ENCODE data around the gene AP2A2. TPM values are rescaled to one million over a fixed set of nuclear protein-coding genes. Genes with fewer than 3 reads are reported as not detected.

The AP2A2 gene
- total RNA-seq, 1 donor from 2014 or later: 17.7 TPM

GRCh38 chr11:921921-922678, 3.6 kb upstream of the AP2A2 start:
- H3K27me3 ChIP-seq (ENCODE audit: control insufficient read depth in 3 of 3, insufficient read depth in 3 of 3, low read length in 3 of 3): no peaks in the 10 kb centered on the region

GRCh38 chr11:923691-924405, 1.8 kb upstream of the AP2A2 start:
- no peaks in the 10 kb centered on the region for H3K27me3 ChIP-seq (ENCODE audit: control insufficient read depth in 3 of 3, insufficient read depth in 3 of 3, low read length in 3 of 3)
- H3K4me1 ChIP-seq (ENCODE audit: control insufficient read depth in 3 of 3, insufficient read depth in 3 of 3, low read length in 3 of 3): peaks cover 20 to 26% (median 22%) of the 10 kb centered on the region in 3 donors
- no peak overlapping the region for H3K9ac ChIP-seq (ENCODE audit: low read depth in 1 of 3, low read length in 3 of 3)
- peaks cover 0 to 3% (median 0%) of the 10 kb centered on the region in 3 donors for H3K36me3 ChIP-seq (ENCODE audit: control insufficient read depth in 3 of 3, insufficient read depth in 3 of 3, low read length in 3 of 3)
- H3K9me3 ChIP-seq (ENCODE audit: control insufficient read depth in 3 of 3, low read length in 3 of 3): no peaks in the 10 kb centered on the region
- H3K27ac ChIP-seq (ENCODE audit: low read depth, low read length): no peak overlapping the region
- H3K4me3 ChIP-seq (ENCODE audit: low read length in 3 of 3): no peak overlapping the region

More at GRCh38 chr11:921921-922678, 3.6 kb upstream of the AP2A2 start:
- peaks cover 0 to 2% (median 0%) of the 10 kb centered on the region in 3 donors for H3K36me3 ChIP-seq (ENCODE audit: control insufficient read depth in 3 of 3, insufficient read depth in 3 of 3, low read length in 3 of 3)
- H3K4me3 ChIP-seq (ENCODE audit: low read length in 3 of 3): no peak overlapping the region
- H3K4me1 ChIP-seq (ENCODE audit: control insufficient read depth in 3 of 3, insufficient read depth in 3 of 3, low read length in 3 of 3): peaks cover 11 to 13% (median 11%) of the 10 kb centered on the region in 3 donors
- no peaks in the 10 kb centered on the region for H3K9me3 ChIP-seq (ENCODE audit: control insufficient read depth in 3 of 3, low read length in 3 of 3)
- H3K27ac ChIP-seq (ENCODE audit: low read depth, low read length): no peak overlapping the region
- no peak overlapping the region for H3K9ac ChIP-seq (ENCODE audit: low read depth in 1 of 3, low read length in 3 of 3)

- H3K36me3 ChIP-seq (ENCODE audit: control insufficient read depth in 3 of 3, insufficient read depth in 3 of 3, low read length in 3 of 3): peaks cover 0 to 3% (median 0%) of the 10 kb centered on the region in 3 donors
- peak overlapping the region; percentile 62 for H3K27ac ChIP-seq (ENCODE audit: low read depth, low read length)
- H3K9me3 ChIP-seq (ENCODE audit: control insufficient read depth in 3 of 3, low read length in 3 of 3): no peaks in the 10 kb centered on the region
- H3K4me3 ChIP-seq (ENCODE audit: low read length in 3 of 3): no peak overlapping the region
- H3K9ac ChIP-seq (ENCODE audit: low read depth in 1 of 3, low read length in 3 of 3): peak overlapping the region in 1 of 3 donors; percentile 64
- H3K4me1 ChIP-seq (ENCODE audit: control insufficient read depth in 3 of 3, insufficient read depth in 3 of 3, low read length in 3 of 3): peaks cover 15 to 27% (median 23%) of the 10 kb centered on the region in 3 donors
- no peaks in the 10 kb centered on the region for H3K27me3 ChIP-seq (ENCODE audit: control insufficient read depth in 3 of 3, insufficient read depth in 3 of 3, low read length in 3 of 3)
Measured at GRCh38 chr11:924406-925157, 1.1 kb upstream of the AP2A2 start.

- Histone ChIP-seq H3K9ac (ENCODE audit: low read depth in 1 of 3, low read length in 3 of 3) (peak overlapping the region; percentile 43 to 64 (median 59)), H3K4me3 (ENCODE audit: low read length in 3 of 3) (peak overlapping the region; percentile 43 to 80 (median 70)), H3K27me3 (ENCODE audit: control insufficient read depth in 3 of 3, insufficient read depth in 3 of 3, low read length in 3 of 3) (no peaks in the 10 kb centered on the region), H3K4me1 (ENCODE audit: control insufficient read depth in 3 of 3, insufficient read depth in 3 of 3, low read length in 3 of 3) (peaks cover 15 to 27% (median 24%) of the 10 kb centered on the region in 3 donors), H3K9me3 (ENCODE audit: control insufficient read depth in 3 of 3, low read length in 3 of 3) (no peaks in the 10 kb centered on the region), H3K36me3 (ENCODE audit: control insufficient read depth in 3 of 3, insufficient read depth in 3 of 3, low read length in 3 of 3) (peaks cover 0 to 3% (median 0%) of the 10 kb centered on the region in 3 donors), H3K27ac (ENCODE audit: low read depth, low read length) (peak overlapping the region; percentile 62)
Measured at GRCh38 chr11:925158-925495, 543 bp upstream of the AP2A2 start.

- H3K4me1 ChIP-seq (ENCODE audit: control insufficient read depth in 3 of 3, insufficient read depth in 3 of 3, low read length in 3 of 3): peaks cover 23 to 29% (median 27%) of the 10 kb centered on the region in 3 donors
- H3K4me3 ChIP-seq (ENCODE audit: low read length in 3 of 3): peak overlapping the region; percentile 74 to 80 (median 76)
- H3K9me3 ChIP-seq (ENCODE audit: control insufficient read depth in 3 of 3, low read length in 3 of 3): no peaks in the 10 kb centered on the region
- H3K27me3 ChIP-seq (ENCODE audit: control insufficient read depth in 3 of 3, insufficient read depth in 3 of 3, low read length in 3 of 3): no peaks in the 10 kb centered on the region
- peaks cover 0 to 3% (median 0%) of the 10 kb centered on the region in 3 donors for H3K36me3 ChIP-seq (ENCODE audit: control insufficient read depth in 3 of 3, insufficient read depth in 3 of 3, low read length in 3 of 3)
- peak overlapping the region; percentile 77 to 90 (median 86) for H3K9ac ChIP-seq (ENCODE audit: low read depth in 1 of 3, low read length in 3 of 3)
- peak overlapping the region; percentile 77 for H3K27ac ChIP-seq (ENCODE audit: low read depth, low read length)
Measured at GRCh38 chr11:926341-926916, 759 bp downstream of the AP2A2 start.

- H3K9me3 ChIP-seq (ENCODE audit: control insufficient read depth in 3 of 3, low read length in 3 of 3): no peaks in the 10 kb centered on the region
- peak overlapping the region in 1 of 3 donors; percentile 27 for H3K9ac ChIP-seq (ENCODE audit: low read depth in 1 of 3, low read length in 3 of 3)
- peaks cover 0 to 3% (median 0%) of the 10 kb centered on the region in 3 donors for H3K36me3 ChIP-seq (ENCODE audit: control insufficient read depth in 3 of 3, insufficient read depth in 3 of 3, low read length in 3 of 3)
- H3K27ac ChIP-seq (ENCODE audit: low read depth, low read length): no peak overlapping the region
- H3K4me1 ChIP-seq (ENCODE audit: control insufficient read depth in 3 of 3, insufficient read depth in 3 of 3, low read length in 3 of 3): peaks cover 31 to 40% (median 31%) of the 10 kb centered on the region in 3 donors
- H3K4me3 ChIP-seq (ENCODE audit: low read length in 3 of 3): no peak overlapping the region
- no peaks in the 10 kb centered on the region for H3K27me3 ChIP-seq (ENCODE audit: control insufficient read depth in 3 of 3, insufficient read depth in 3 of 3, low read length in 3 of 3)
Measured at GRCh38 chr11:927871-928270, 2.2 kb downstream of the AP2A2 start.

GRCh38 chr11:928786-929185, 3.1 kb downstream of the AP2A2 start:
- peaks cover 40 to 49% (median 40%) of the 10 kb centered on the region in 3 donors for H3K4me1 ChIP-seq (ENCODE audit: control insufficient read depth in 3 of 3, insufficient read depth in 3 of 3, low read length in 3 of 3)
- H3K9me3 ChIP-seq (ENCODE audit: control insufficient read depth in 3 of 3, low read length in 3 of 3): no peaks in the 10 kb centered on the region
- peaks cover 0 to 3% (median 0%) of the 10 kb centered on the region in 3 donors for H3K36me3 ChIP-seq (ENCODE audit: control insufficient read depth in 3 of 3, insufficient read depth in 3 of 3, low read length in 3 of 3)
- no peaks in the 10 kb centered on the region for H3K27me3 ChIP-seq (ENCODE audit: control insufficient read depth in 3 of 3, insufficient read depth in 3 of 3, low read length in 3 of 3)
- H3K4me3 ChIP-seq (ENCODE audit: low read length in 3 of 3): no peak overlapping the region
- H3K9ac ChIP-seq (ENCODE audit: low read depth in 1 of 3, low read length in 3 of 3): no peak overlapping the region
- H3K27ac ChIP-seq (ENCODE audit: low read depth, low read length): no peak overlapping the region

- H3K9me3 ChIP-seq (ENCODE audit: control insufficient read depth in 3 of 3, low read length in 3 of 3): no peaks in the 10 kb centered on the region
- no peak overlapping the region for H3K9ac ChIP-seq (ENCODE audit: low read depth in 1 of 3, low read length in 3 of 3)
- H3K27me3 ChIP-seq (ENCODE audit: control insufficient read depth in 3 of 3, insufficient read depth in 3 of 3, low read length in 3 of 3): no peaks in the 10 kb centered on the region
- no peak overlapping the region for H3K27ac ChIP-seq (ENCODE audit: low read depth, low read length)
- no peak overlapping the region for H3K4me3 ChIP-seq (ENCODE audit: low read length in 3 of 3)
- peaks cover 0 to 3% (median 0%) of the 10 kb centered on the region in 3 donors for H3K36me3 ChIP-seq (ENCODE audit: control insufficient read depth in 3 of 3, insufficient read depth in 3 of 3, low read length in 3 of 3)
- peaks cover 40 to 50% (median 42%) of the 10 kb centered on the region in 3 donors for H3K4me1 ChIP-seq (ENCODE audit: control insufficient read depth in 3 of 3, insufficient read depth in 3 of 3, low read length in 3 of 3)
Measured at GRCh38 chr11:929405-929804, 3.7 kb downstream of the AP2A2 start.

GRCh38 chr11:931385-931784, 5.7 kb downstream of the AP2A2 start:
- Histone ChIP-seq H3K27ac (ENCODE audit: low read depth, low read length) (peak overlapping the region; percentile 45), H3K9ac (ENCODE audit: low read depth in 1 of 3, low read length in 3 of 3) (no peak overlapping the region), H3K9me3 (ENCODE audit: control insufficient read depth in 3 of 3, low read length in 3 of 3) (no peaks in the 10 kb centered on the region), H3K27me3 (ENCODE audit: control insufficient read depth in 3 of 3, insufficient read depth in 3 of 3, low read length in 3 of 3) (no peaks in the 10 kb centered on the region), H3K4me3 (ENCODE audit: low read length in 3 of 3) (no peak overlapping the region), H3K36me3 (ENCODE audit: control insufficient read depth in 3 of 3, insufficient read depth in 3 of 3, low read length in 3 of 3) (peaks cover 0 to 3% (median 0%) of the 10 kb centered on the region in 3 donors), H3K4me1 (ENCODE audit: control insufficient read depth in 3 of 3, insufficient read depth in 3 of 3, low read length in 3 of 3) (peaks cover 40 to 48% (median 41%) of the 10 kb centered on the region in 3 donors)
